H1 (cell line): ENCODE data around the gene ATF7IP2. TPM values are rescaled to one million over a fixed set of nuclear protein-coding genes. Genes with fewer than 3 reads are reported as not detected.

Experiments used
- CEBPB ChIP-seq: IDR thresholded peaks from 2 replicates; pipeline ENCODE4 v1.6.1; 2012; ENCODE audit warnings: low read depth, low read length
- FOSL1 ChIP-seq: IDR thresholded peaks from 2 replicates; pipeline ENCODE4 v1.6.1; 2011; ENCODE audit warnings: mild to moderate bottlenecking, low read depth, low read length, moderate library complexity; ENCODE audit not compliant: insufficient read depth
- POU5F1 ChIP-seq: IDR thresholded peaks from 2 replicates; pipeline ENCODE4 v1.6.1; 2011; ENCODE audit warnings: low read depth, mild to moderate bottlenecking, low read length, moderate library complexity
- polyA plus RNA-seq, 7 experiments: library from polyadenylated mRNA; depleted of rRNA in 3 of 7; stranded (reverse) in 5 of 7; unstranded in 2 of 7; fragments of >200 nt in 5 of 7; fragments of 200-250 nt in 2 of 7; gene quantifications; 1 replicate in 5 of 7; 2 replicates in 1 of 7; 4 replicates in 1 of 7; pipeline versions ENCODE4 v1.2.1 to v1.2.3, GENCODE V29; 2011 to 2013; ENCODE audit warnings: missing spikeins in 2 of 7, mixed read lengths in 2 of 7
- total RNA-seq: library from RNA; stranded (reverse); fragmentation: NEBNext Ultra II Directional; extraction: Animal tissue kit (Norgen Biotek cat#: 25700); gene quantifications from 2 replicates; pipeline ENCODE4 v1.2.1, GENCODE V29; 2021

ATF7IP2 gene
- total and polyA plus RNA-seq, 2 of the 8 experiments (the other 6 are each of a cell fraction or from before 2014, with no cell fraction given) = 28.7 to 32.8 TPM

GRCh38 chr16:10371592-10371991 is 14.3 kb upstream of the ATF7IP2 start (continued):
- TF ChIP-seq POU5F1 (no peak), CEBPB (no peak), FOSL1 (no peak)
